GM06990 (cell line): ENCODE data around the gene IL16.

Source experiments
- DNase-seq: peaks from one replicate; pipeline ENCODE4 v3.0.0-alpha.2; 2011; ENCODE audit not compliant: insufficient read length; ENCODE audit errors: extremely low read depth
- H3K27me3 ChIP-seq: replicated peaks from 2 replicates; pipeline ENCODE4 v1.6.0; 2011; ENCODE audit warnings: low read length; ENCODE audit not compliant: control insufficient read depth, insufficient read depth
- H3K36me3 ChIP-seq: 2 replicates; pipeline ENCODE4 v1.5.1; 2011; ENCODE audit warnings: low read length; ENCODE audit not compliant: control insufficient read depth, insufficient read depth
- H3K4me3 ChIP-seq: replicated peaks from 2 replicates; pipeline ENCODE4 v1.5.1; 2011; ENCODE audit warnings: low read depth, mild to moderate bottlenecking, control low read depth, low read length
- TF ChIP-seq, protein P1 (sequence below): IDR thresholded peaks from 2 replicates; pipeline ENCODE4 v1.5.1; 2011; ENCODE audit warnings: low read length, control low read depth, mild to moderate bottlenecking, inconsistent platforms; ENCODE audit not compliant: insufficient read depth, poor library complexity, severe bottlenecking

Gene IL16

DNA sequence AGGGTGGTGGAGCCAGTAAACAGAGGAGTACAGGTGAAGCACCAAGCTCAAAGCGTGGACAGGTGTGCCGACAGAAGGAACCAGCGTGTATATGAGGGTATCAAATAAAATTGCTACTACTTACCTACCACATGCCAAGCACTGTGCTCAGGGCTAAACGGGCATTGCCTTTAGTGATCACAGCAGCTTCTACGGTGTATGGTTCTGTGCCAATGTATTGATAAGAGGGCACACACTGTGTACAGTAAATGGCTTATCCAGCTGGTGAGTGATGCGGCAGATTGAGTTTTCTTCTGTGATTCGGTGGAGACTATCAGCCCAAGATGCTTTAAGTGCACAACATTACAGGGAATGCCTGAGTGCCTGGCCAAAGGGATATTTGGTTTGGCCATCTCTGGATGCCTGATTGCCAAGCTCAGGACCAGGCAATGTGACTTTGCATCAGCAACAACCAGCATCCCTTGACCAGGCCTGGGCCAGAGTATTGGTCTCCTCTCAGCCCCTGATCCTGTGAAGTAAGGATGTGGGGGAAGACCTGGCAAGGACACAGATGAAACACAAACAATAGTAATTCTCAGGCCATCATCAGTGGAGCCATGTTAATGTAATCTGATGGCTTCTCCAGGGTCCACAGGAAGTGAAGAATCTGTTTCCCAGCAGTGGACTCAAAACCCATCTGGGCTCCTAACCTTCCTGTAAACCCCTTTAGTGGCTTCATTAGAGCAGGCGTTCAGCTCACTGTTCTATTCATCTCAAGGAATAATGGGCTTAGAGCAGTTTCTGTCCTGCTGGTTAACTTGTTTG lies 113.2 kb downstream of the IL16 start:
- Histone ChIP-seq H3K27me3 (no peaks in the 10 kb centered on the region), H3K4me3 (no peak overlapping the region), H3K36me3 (peaks cover 44% of the 10 kb centered on the region)
- DNase-seq: no peak
- TF ChIP-seq, protein P1, sequence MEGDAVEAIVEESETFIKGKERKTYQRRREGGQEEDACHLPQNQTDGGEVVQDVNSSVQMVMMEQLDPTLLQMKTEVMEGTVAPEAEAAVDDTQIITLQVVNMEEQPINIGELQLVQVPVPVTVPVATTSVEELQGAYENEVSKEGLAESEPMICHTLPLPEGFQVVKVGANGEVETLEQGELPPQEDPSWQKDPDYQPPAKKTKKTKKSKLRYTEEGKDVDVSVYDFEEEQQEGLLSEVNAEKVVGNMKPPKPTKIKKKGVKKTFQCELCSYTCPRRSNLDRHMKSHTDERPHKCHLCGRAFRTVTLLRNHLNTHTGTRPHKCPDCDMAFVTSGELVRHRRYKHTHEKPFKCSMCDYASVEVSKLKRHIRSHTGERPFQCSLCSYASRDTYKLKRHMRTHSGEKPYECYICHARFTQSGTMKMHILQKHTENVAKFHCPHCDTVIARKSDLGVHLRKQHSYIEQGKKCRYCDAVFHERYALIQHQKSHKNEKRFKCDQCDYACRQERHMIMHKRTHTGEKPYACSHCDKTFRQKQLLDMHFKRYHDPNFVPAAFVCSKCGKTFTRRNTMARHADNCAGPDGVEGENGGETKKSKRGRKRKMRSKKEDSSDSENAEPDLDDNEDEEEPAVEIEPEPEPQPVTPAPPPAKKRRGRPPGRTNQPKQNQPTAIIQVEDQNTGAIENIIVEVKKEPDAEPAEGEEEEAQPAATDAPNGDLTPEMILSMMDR: no peak

GRCh38 chr15:81310480-81310879 lies 113.8 kb downstream of the IL16 start:
- TF ChIP-seq, protein P1: no peak
- H3K36me3 ChIP-seq: peaks cover 43% of the 10 kb centered on the region

DNA sequence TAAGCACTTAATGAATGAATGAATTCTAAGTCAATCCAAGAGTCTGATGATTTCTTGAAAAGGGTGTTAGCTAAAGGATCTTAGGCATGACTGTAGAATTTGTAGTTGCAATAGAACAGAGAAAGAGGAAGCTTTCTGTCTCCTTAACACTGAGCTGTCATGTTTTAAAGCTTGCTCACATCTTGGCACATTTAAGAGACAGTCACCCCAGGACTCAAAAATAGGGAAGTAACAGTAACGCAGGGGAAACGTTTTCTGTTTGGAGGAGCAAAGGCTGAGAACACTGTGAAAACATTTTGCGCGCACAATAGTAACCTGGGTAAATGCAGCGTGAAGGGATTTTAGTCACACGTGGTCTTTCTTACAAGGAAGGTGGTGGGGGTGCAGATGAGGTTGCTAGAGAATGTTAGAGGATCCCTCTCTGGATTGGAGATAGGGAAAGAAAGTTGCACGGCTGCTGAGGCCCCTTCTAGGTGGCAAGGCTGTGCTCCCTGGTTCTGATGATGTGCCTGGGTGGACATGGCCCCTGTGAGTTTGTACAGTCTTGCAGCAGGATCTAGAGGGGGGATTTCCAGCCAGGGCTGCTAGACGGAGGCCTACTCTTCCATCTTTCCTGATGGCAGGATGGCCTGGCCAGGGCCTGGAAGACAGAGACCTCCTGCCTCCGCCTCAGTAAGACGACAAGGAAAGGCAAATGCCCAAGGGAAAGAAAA lies 115.2 kb downstream of the IL16 start:
- no peak for DNase-seq
- H3K36me3 ChIP-seq: peaks cover 30% of the 10 kb centered on the region
- TF ChIP-seq, protein P1: no peak
- H3K27me3 ChIP-seq: no peaks in the 10 kb centered on the region
- no peak overlapping the region for H3K4me3 ChIP-seq

More at GRCh38 chr15:81310480-81310879, 113.8 kb downstream of the IL16 start:
- H3K27me3 ChIP-seq: no peaks in the 10 kb centered on the region
- DNase-seq: no peak
- H3K4me3 ChIP-seq: no peak overlapping the region

GRCh38 chr15:81312790-81313543 lies 116.3 kb downstream of the IL16 start:
- H3K4me3 ChIP-seq: no peak overlapping the region
- no peaks in the 10 kb centered on the region for H3K27me3 ChIP-seq
- no peak for DNase-seq
- TF ChIP-seq, protein P1: no peak
- peaks cover 24% of the 10 kb centered on the region for H3K36me3 ChIP-seq

GRCh38 chr15:81313686-81314085 lies 117.0 kb downstream of the IL16 start:
- Histone ChIP-seq H3K36me3 (peaks cover 21% of the 10 kb centered on the region), H3K27me3 (no peaks in the 10 kb centered on the region), H3K4me3 (no peak overlapping the region)
- DNase-seq: no peak
- TF ChIP-seq, protein P1: no peak
